Ovary (tissue), 3 donors: Measurements from ENCODE around the gene ADH1A.
"Not testable (repeated sequence)": the region's sequence is repeated elsewhere in the genome, so short reads cannot be mapped to it uniquely, and the experiment has no call there.

Experiments used
- CTCF ChIP-seq, 3 donors: fragments of 450-650 bp in 2 of 3; fragments of 200-600 bp in 1 of 3; IDR thresholded peaks; one replicate each; pipeline versions ENCODE4 v1.5.1 to v1.8.0; 2016 to 2022; ENCODE audit warnings: antibody characterized with exemption in 3 of 3, mild to moderate bottlenecking in 1 of 3
- POLR2A ChIP-seq: fragments of 450-650 bp; IDR thresholded peaks from one replicate; pipeline ENCODE4 v1.6.1; 2017; ENCODE audit warnings: antibody characterized with exemption, mild to moderate bottlenecking, moderate library complexity
- donor health status: DM: no; HTN: no; CAD: no.

GRCh38 chr4:99233397-99233796 lies 57.4 kb downstream of the ADH1A start:
- not testable (repeated sequence) for TF ChIP-seq CTCF (IDR thresholded peaks at IDR 0.05); POLR2A
